Measurements from ENCODE around the gene ERBB2.

Gene ERBB2

DNA sequence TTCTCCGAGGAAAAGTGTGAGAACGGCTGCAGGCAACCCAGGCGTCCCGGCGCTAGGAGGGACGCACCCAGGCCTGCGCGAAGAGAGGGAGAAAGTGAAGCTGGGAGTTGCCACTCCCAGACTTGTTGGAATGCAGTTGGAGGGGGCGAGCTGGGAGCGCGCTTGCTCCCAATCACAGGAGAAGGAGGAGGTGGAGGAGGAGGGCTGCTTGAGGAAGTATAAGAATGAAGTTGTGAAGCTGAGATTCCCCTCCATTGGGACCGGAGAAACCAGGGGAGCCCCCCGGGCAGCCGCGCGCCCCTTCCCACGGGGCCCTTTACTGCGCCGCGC, at the start of gene ERBB2:
Gene ERBB2 (plus strand): TSS at position 247 of the 330 bp plus-strand sequence. CDS start 175 bp downstream, outside the sequence.
- peak; percentile 18 for DNase-seq

- no peak for DNase-seq
Observed at GRCh38 chr17:39650121-39650579, 49.7 kb upstream of the ERBB2 start.

- DNase-seq, result no peak
Observed at GRCh38 chr17:39651923-39652586, 47.8 kb upstream of the ERBB2 start.

- no peak for DNase-seq
Observed at GRCh38 chr17:39652587-39653315, 47.1 kb upstream of the ERBB2 start.

GRCh38 chr17:39653316-39653661, 46.6 kb upstream of the ERBB2 start:
- DNase-seq, result no peak

DNA sequence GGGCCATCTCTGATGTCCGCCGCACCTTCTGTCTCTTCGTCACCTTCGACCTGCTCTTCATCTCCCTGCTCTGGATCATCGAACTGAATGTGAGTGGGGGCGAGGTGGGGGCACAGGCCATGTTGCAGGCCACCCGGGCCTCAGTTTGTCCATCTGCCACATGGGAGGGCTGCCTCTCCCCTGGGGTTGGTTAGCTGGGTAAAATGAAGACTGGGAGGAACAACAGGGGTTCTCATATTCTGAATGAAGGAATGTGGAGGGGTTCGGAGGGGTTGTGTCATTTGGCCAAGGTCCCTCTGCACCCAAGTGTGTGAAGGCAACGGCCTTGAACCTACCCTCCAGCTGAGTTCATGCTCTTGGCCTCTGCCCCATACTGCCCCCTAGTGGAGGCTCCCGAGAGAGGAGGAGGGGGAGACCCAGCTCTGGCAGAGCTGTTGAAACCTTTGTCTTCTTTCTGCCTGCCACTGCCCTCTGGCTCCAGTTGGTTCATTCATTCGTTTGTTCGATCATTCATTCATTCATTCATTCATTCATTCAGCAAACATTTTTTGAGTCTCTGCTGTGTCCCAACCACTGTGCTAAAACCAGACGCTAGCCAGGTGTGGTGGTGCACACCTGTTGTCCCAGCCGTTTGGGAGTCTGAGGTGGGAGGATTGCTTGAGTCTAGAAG, 46.1 kb upstream of the ERBB2 start:
- peak; percentile 9 for DNase-seq

GRCh38 chr17:39655105-39655504, 44.8 kb upstream of the ERBB2 start:
- no peak for DNase-seq

GRCh38 chr17:39658346-39658745, 41.5 kb upstream of the ERBB2 start:
- no peak for DNase-seq

DNA sequence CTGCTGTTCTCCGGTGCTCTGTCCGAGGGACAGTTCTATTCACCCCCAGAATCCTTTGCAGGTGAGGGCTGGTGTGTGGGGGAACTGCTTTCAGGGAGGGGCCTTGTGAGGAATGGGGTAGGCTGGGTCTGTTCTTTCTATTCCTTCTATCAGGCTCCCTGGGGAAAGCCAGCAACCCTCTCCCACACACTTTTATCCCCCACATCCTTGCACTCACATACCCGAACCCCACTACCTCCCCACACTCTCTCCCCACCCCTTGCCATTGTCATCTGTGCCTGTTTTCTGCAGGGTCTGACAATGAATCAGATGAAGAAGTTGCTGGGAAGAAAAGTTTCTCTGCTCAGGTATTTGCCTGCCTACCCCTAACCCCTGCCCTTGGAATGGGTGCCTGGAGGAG, 41.1 kb upstream of the ERBB2 start:
- no peak for DNase-seq

DNA sequence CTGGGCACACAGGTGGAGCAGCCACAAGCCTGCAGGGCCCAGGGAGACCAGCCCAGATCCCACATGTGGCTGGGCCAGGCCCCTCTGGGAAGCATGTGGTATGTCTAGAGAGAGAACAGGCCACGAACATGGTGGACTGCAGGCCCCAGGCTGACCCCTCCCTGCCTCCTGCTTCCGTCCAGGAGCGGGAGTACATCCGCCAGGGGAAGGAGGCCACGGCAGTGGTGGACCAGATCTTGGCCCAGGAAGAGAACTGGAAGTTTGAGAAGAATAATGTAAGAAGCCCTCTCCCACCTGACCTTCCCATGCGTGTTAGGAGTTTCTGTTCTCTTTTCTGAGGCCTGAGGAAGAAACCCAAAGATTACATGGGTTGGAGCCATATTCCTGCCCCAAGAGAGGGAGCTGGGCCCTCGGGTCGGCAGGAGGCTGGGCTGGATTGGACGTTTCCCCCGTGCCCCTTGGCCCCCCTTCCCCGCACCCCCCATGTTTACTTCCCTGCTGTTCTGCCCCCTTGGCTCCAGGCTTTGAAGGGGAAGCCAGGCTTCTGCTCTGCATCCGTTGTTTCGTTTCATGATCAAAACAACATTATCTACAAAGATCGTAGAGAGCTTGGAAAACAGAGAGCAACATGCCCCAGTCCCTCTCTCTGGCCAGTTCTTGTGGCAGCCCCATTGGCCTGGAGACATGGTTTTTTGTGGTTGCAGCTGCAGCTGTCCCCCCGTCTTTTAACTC, 40.4 kb upstream of the ERBB2 start:
- no peak for DNase-seq

DNA sequence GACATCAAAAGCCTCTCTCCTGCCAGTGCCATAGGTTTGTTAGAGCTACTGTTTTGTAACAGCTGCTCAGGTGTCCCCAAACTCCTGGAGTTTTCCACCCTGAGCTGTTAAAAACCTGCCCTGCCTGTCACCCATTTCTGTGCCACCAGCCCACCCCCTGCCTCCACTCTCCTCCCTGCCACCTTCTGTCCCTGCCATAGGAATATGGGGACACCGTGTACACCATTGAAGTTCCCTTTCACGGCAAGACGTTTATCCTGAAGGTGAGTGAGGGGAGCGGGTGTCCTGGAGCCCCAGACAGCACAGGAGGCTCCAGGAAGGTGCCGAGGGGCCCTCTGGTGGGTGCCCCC, 39.9 kb upstream of the ERBB2 start:
- no peak for DNase-seq

DNA sequence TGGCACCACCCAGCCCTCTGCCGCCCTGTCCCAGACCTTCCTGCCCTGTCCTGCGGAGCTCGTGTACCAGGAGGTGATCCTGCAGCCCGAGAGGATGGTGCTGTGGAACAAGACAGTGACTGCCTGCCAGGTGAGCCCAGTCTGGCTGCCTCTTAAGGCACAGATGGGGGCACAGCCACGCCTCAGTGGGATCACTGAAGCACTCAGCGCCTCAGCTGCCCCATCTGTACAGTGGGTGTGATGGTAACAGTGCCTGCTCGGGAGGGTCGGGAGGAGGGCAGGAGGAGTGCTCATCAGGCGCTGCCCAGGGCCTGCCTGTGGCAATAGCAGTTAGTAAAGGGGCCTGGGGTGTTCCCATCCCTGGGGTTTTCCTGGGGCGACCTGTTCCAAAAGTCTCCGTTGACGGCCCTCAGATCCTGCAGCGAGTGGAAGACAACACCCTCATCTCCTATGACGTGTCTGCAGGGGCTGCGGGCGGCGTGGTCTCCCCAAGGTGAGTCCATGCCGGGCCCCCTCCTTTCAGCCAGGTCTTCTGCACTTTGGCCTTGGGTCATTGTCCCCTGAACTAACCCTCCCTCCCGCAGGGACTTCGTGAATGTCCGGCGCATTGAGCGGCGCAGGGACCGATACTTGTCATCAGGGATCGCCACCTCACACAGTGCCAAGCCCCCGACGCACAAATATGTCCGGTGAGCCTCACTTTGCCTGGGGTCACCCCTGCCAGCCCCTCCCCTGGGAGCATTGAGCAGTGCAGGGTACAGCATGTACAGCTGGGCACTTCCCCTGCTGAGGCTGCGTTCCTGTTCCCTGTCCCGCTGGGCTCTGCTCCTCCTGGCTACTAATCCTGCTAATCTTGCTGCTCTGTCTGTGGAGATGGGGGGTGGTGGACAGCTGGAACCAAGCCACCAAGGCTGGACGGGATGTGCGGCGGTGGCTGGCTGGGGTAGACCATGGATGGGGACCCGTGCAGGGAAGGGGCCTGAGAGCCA, 39.2 kb upstream of the ERBB2 start:
- no peak for DNase-seq

- no peak for DNase-seq
Observed at GRCh38 chr17:39661744-39662541, 37.9 kb upstream of the ERBB2 start.

DNA sequence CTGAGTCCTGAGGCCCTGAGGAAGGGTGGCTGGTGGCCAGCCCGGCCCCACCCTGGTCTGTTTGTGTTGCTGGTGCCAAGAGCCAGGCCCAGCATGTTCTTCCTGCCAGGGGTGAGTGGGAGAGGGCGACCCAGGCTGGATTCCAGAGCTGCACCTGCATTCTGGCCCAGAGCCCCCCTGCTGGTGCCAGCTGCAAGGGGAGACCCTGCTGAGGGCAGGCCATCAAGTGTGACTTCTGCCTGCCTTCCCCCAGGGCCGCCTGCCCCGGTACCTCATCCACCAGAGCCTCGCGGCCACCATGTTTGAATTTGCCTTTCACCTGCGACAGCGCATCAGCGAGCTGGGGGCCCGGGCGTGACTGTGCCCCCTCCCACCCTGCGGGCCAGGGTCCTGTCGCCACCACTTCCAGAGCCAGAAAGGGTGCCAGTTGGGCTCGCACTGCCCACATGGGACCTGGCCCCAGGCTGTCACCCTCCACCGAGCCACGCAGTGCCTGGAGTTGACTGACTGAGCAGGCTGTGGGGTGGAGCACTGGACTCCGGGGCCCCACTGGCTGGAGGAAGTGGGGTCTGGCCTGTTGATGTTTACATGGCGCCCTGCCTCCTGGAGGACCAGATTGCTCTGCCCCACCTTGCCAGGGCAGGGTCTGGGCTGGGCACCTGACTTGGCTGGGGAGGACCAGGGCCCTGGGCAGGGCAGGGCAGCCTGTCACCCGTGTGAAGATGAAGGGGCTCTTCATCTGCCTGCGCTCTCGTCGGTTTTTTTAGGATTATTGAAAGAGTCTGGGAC, 37.1 kb upstream of the ERBB2 start:
- no peak for DNase-seq

DNA sequence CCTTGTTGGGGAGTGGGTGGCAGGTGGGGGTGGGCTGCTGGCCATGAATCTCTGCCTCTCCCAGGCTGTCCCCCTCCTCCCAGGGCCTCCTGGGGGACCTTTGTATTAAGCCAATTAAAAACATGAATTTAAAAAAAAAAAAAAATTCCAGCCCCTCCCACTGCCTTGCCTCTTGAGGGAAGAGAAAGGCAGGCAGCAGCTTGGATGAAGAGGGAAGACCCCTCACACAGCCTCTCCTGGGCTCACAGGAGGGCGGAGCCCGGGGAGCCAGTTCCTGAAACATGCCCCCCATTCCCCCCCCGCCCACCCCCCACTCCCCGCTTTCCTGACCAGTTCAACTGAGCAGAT, 36.5 kb upstream of the ERBB2 start:
- DNase-seq, result no peak

DNA sequence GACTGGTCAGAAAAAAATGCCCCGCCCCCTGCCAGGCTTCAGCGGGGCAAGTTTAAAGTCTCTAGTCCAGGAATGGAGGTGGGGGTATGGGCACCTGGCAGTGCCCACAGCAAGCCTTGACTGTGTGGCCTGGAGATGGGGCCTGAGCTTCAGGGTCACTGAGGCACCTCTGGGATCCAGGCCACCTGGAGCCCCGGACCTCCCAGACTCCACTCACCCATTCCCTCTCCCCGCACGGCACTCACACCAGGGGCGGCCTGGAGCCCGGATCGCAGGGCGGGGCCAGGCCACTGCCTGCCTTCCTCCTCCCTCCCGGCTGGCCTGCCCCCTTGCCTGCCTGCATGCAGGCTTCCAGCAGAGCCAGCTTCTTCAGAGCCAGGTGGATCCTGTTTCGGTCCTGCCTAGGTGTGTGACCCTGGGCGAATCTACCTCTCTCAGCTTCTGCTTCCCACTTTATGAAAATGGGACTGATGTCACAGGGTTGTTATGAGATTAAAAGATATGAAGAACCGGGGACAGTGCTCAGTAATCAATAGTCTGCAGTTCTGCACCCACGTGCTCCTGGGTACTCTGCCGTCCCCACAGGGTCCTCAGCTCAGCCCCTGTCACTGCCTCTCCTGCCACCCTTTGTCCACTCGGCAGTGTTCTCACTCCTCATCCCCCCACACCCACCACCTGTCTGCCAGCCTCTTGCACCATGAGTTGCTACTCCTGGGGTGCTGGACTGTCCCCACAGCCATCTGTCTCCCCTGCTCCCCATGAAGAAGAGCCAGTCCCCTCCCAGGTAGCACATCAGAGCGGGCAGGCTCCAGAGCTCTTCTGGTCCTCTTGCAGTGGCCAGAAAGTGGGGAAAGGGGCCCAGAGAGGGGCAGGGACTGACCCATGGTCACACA, 35.9 kb upstream of the ERBB2 start:
- DNase-seq, result no peak

DNA sequence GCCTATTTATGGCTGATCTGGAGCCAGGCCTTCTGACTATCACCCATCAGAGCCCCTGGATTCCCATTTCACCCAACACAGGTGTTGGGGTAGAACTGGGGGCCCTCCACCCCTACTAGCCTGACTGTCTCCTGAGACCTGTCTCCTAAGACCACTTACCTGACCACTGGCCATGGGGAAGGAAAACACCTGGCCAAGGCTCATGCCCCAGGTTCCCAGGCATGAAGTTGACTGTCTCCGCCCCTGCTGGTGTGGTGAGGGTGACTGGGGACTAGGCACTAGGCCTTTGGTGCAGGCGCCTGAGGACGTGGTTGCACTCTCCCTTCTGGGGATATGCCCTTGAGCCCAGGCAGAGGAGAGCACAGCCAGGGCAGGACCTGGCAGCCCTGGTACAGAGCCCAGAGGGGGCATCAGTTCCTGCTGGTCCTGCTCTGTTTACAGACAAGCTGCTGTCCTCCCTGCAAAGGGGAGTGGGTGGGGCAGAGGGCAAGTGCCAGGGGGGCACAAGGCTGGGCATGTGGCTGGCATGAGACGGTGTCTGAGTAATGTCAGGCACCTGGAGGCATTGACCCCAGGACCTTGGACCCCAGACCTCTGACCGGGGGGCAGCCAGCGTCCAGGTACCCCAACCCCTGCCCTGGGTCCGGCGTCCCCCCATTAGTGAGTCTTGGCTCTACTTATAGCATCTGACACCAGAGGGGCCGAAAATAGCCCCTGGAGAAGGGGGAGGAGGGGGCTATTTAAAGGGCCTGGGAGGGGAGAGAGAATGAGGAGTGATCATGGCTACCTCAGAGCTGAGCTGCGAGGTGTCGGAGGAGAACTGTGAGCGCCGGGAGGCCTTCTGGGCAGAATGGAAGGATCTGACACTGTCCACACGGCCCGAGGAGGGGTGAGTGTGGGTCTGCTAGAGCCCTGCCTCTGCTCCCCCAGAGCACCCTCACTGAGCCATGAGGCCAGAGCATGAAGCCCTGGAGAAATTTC, 35.0 kb upstream of the ERBB2 start, which contains the start of gene TCAP:
Gene TCAP (plus strand): TSS at position 769 of the 981 bp plus-strand sequence. CDS start 11 bp downstream, at position 780.
- DNase-seq, result no peak

- no peak for DNase-seq
Observed at GRCh38 chr17:39665642-39666224, 34.1 kb upstream of the ERBB2 start.
